Central memory CD8-positive, alpha-beta T cell (primary cell): ENCODE results near the gene ARMC6.
"Not testable (repeated sequence)": the region's sequence is repeated elsewhere in the genome, so short reads cannot be mapped to it uniquely, and the experiment has no call there.

Experiments
- ATAC-seq: fragments of 150-1000 bp; cut with Tn5 transposase; replicated peaks from 2 replicates; pipeline ENCODE4 v1.10.0; 2022; ENCODE audit warnings: mild to moderate bottlenecking, moderate FRiP score, moderate number of reproducible peaks; ENCODE audit not compliant: poor library complexity, severe bottlenecking; ENCODE audit errors: extremely low read depth
- DNase-seq, 2 donors: peaks; one replicate each; pipeline ENCODE4 v3.0.0; 2021; ENCODE audit warnings: low spot score in 2 of 2
- H3K27ac Mint-ChIP-seq: one replicate; pipeline ENCODE4 v1.8.0; 2022; ENCODE audit warnings: low read depth, mild to moderate bottlenecking, moderate library complexity, mixed read lengths
- H3K27me3 Mint-ChIP-seq: one replicate; pipeline ENCODE4 v1.8.0; 2022; ENCODE audit warnings: mixed read lengths
- H3K36me3 Mint-ChIP-seq: one replicate; pipeline ENCODE4 v1.8.0; 2022; ENCODE audit warnings: mild to moderate bottlenecking, moderate library complexity, mixed read lengths; ENCODE audit not compliant: insufficient read depth
- H3K4me1 Mint-ChIP-seq: one replicate; pipeline ENCODE4 v1.8.0; 2022; ENCODE audit warnings: mixed read lengths
- H3K4me3 Mint-ChIP-seq: one replicate; pipeline ENCODE4 v1.8.0; 2022; ENCODE audit warnings: mild to moderate bottlenecking, moderate library complexity, mixed read lengths
- H3K9me3 Mint-ChIP-seq: one replicate; pipeline ENCODE4 v1.8.0; 2022; ENCODE audit warnings: mixed read lengths

Gene ARMC6

GRCh38 chr19:18998276-18998675 lies 35.1 kb upstream of the ARMC6 start:
- Mint-ChIP-seq H3K9me3 (no peaks in the 10 kb centered on the region), H3K4me3 (no peak overlapping the region), H3K36me3 (peaks cover 43% of the 10 kb centered on the region), H3K27me3 (no peaks in the 10 kb centered on the region), H3K4me1 (peaks cover 23% of the 10 kb centered on the region), H3K27ac (peak overlapping the region; percentile 1)
- ATAC-seq (no peak), DNase-seq (no peak)

DNA sequence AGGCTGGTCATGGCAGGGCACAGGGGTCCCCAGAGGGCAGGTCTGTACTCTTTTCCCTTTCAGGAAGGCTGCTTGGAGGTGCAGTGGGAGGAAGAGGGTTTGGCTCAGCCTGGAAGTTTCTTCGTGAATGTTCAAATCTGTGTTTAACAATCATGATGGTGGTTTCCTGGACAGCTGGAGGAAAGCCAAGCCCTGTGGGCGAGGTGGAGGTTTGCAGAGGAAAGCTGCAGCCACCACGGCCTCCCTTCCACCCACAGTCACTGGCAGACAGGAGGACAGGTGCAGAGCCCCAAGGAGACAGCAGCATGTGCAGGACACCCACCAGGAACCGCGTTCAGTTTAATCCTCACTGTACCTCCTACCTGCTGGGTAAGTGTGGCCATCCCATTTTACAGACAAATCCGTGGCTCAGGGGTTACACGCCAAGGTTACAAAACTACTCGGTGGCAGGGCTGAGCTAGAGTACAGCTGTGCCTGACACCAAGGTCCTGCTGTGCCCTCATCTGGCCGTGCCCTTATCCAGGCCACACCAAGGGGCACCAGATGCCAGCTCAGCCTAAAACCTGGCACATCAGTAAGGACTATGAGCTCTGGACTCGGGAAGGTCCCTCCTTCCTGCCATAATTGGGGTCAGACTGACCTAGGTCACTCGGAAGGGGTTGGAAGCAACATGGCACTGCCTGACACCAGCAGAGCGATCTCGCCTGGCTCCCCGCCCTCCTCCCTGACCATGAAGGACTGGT lies 34.2 kb upstream of the ARMC6 start:
- H3K9me3 Mint-ChIP-seq, result no peaks in the 10 kb centered on the region
- peak overlapping the region; percentile 85 for H3K27ac Mint-ChIP-seq
- peaks cover 39% of the 10 kb centered on the region for H3K36me3 Mint-ChIP-seq
- peaks cover 23% of the 10 kb centered on the region for H3K4me1 Mint-ChIP-seq
- H3K27me3 Mint-ChIP-seq, result no peaks in the 10 kb centered on the region
- ATAC-seq (no peak), DNase-seq (no peak)
- H3K4me3 Mint-ChIP-seq, result no peak overlapping the region

DNA sequence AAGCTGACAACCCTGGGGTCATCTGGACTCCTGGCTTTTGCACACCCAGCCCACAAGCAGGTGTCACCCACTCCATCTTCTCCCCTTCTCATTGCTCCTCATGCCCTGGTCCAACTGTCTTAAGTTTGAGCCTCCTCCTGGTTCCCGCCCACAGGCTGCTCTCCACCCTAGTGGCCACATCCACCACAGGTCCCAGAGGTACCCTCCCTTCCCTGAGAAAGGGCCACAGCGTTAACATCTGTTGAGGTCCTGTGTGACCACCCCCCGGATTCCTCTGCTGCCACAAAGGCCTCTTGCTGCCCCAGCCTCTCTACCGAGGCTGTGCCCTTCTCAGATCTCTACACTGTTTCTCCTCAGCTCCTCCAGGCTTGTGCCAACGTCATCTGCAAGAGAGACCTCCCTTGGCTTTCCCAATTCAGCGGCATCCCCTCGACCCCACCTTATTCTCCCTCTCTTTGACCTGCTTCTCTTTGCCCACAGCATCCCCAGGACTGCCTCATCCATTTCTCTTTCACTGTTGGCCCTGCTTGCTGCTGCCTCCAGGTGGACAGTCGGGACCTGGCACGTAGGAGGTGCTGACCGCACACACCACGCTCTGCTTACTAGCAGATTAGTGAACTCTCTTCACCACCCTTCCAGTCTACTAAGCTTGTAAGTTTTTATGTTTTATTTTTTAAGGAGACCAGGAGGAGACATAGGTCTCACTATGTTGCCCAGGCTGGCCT lies 33.3 kb upstream of the ARMC6 start:
- no peaks in the 10 kb centered on the region for H3K9me3 Mint-ChIP-seq
- H3K4me3 Mint-ChIP-seq, result no peak overlapping the region
- DNase-seq, result no peak
- peak overlapping the region; percentile 85 for H3K27ac Mint-ChIP-seq
- H3K4me1 Mint-ChIP-seq, result peaks cover 23% of the 10 kb centered on the region
- peaks cover 39% of the 10 kb centered on the region for H3K36me3 Mint-ChIP-seq
- H3K27me3 Mint-ChIP-seq, result no peaks in the 10 kb centered on the region
- no peak for ATAC-seq

DNA sequence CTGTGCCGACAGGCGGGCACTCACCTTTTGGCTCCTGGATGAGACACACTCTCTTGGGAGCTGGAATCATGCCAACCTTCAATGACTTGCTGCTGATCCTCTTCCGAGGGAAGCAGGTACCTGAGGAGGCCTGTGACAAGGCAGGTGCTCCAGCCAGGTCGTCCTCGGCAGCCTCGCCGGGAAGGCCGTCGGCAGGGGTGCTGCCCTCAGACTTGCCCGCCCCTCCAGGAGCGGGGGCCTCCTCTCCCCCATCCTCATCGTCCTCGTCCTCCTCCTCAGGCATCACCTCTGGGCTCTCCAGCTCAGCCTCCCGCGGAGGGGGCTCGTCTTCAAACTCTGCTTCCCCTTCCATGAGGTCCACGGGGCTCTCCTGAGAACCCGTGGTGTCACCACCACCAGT lies 29.3 kb upstream of the ARMC6 start:
- H3K9me3 Mint-ChIP-seq, result no peaks in the 10 kb centered on the region
- peaks cover 14% of the 10 kb centered on the region for H3K4me1 Mint-ChIP-seq
- no peaks in the 10 kb centered on the region for H3K27me3 Mint-ChIP-seq
- no peak overlapping the region for H3K4me3 Mint-ChIP-seq
- ATAC-seq, result no peak
- H3K27ac Mint-ChIP-seq, result no peak overlapping the region
- H3K36me3 Mint-ChIP-seq, result peaks cover 46% of the 10 kb centered on the region
- no peak for DNase-seq

GRCh38 chr19:19006213-19006612 lies 27.2 kb upstream of the ARMC6 start:
- no peak for DNase-seq
- ATAC-seq, result no peak
- H3K36me3 Mint-ChIP-seq, result peaks cover 44% of the 10 kb centered on the region
- H3K9me3 Mint-ChIP-seq, result no peaks in the 10 kb centered on the region
- peaks cover 13% of the 10 kb centered on the region for H3K4me1 Mint-ChIP-seq
- no peaks in the 10 kb centered on the region for H3K27me3 Mint-ChIP-seq
- H3K27ac Mint-ChIP-seq, result no peak overlapping the region
- no peak overlapping the region for H3K4me3 Mint-ChIP-seq

GRCh38 chr19:19009951-19010350 lies 23.5 kb upstream of the ARMC6 start:
- no peak for ATAC-seq
- H3K27me3 Mint-ChIP-seq, result no peaks in the 10 kb centered on the region
- H3K27ac Mint-ChIP-seq, result peak overlapping the region; percentile 61
- DNase-seq, result no peak
- H3K36me3 Mint-ChIP-seq, result peaks cover 39% of the 10 kb centered on the region
- no peak overlapping the region for H3K4me3 Mint-ChIP-seq
- peaks cover 13% of the 10 kb centered on the region for H3K4me1 Mint-ChIP-seq
- no peaks in the 10 kb centered on the region for H3K9me3 Mint-ChIP-seq

- no peaks in the 10 kb centered on the region for H3K27me3 Mint-ChIP-seq
- ATAC-seq, result peak; percentile 90
- peaks cover 39% of the 10 kb centered on the region for H3K36me3 Mint-ChIP-seq
Measured at GRCh38 chr19:19010551-19010950, 22.9 kb upstream of the ARMC6 start.

DNA sequence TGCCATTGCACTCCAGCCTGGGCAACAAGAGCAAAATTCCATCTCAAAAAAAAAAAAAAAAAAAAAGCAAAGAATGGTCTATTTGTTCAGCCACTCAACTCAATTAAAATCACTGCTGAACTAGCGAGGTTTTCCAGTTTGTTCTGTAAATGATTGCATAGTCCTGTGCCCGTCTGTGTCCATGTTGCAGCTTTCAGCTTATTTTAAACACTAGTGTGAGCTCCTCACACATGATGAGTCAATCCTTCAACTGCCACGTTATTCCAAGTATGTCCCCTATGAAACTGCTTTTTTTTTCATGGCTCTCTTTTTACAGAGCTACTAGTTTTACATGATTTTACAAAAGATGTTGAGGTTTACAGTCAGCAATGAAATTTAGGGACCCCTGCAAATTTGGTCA lies 12.3 kb upstream of the ARMC6 start:
- Mint-ChIP-seq H3K9me3 (no peaks in the 10 kb centered on the region), H3K36me3 (peaks cover 60% of the 10 kb centered on the region), H3K4me1 (peaks cover 23% of the 10 kb centered on the region), H3K4me3 (no peak overlapping the region), H3K27ac (no peak overlapping the region), H3K27me3 (no peaks in the 10 kb centered on the region)
- ATAC-seq, result no peak
- DNase-seq, result no peak

More at GRCh38 chr19:19010551-19010950, 22.9 kb upstream of the ARMC6 start:
- DNase-seq, result peak in 1 of 2 donors; percentile 24
- H3K9me3 Mint-ChIP-seq, result no peaks in the 10 kb centered on the region
- H3K27ac Mint-ChIP-seq, result peak overlapping the region; percentile 61
- peaks cover 13% of the 10 kb centered on the region for H3K4me1 Mint-ChIP-seq
- no peak overlapping the region for H3K4me3 Mint-ChIP-seq

DNA sequence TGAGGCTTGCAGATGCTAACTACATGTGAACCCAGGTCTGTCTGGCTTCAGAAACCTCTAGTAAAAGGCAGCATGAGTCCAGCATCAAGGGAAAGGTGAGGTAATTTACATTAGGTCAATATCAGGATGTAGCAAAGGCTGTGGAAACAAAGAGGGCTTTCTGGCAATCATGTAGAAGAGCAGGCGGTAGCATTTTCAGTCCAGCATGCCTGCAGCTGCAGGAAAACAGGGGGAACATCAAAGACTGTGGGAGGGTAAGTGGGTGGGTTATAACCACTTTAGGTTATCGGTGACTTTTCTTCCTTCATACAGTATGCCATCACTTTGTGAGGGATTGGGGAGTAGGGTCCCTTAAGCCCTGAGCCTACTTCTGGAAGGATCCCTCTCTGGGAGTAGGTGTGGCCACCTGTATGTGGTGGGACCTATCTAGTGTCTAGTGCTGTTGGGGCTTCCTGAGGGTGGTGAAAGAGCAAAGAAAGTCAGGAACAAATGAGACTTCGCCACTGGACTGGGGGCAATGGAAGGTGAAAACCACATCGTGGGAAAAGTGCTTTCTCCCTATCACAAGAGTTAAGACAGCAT lies 10.9 kb upstream of the ARMC6 start:
- H3K4me1 Mint-ChIP-seq, result peaks cover 35% of the 10 kb centered on the region
- no peak overlapping the region for H3K4me3 Mint-ChIP-seq
- no peaks in the 10 kb centered on the region for H3K27me3 Mint-ChIP-seq
- ATAC-seq (no peak), DNase-seq (no peak)
- H3K9me3 Mint-ChIP-seq, result no peaks in the 10 kb centered on the region
- H3K27ac Mint-ChIP-seq, result peak overlapping the region; percentile 16
- peaks cover 63% of the 10 kb centered on the region for H3K36me3 Mint-ChIP-seq

GRCh38 chr19:19023376-19023775 lies 10.0 kb upstream of the ARMC6 start:
- H3K4me1 Mint-ChIP-seq, result peaks cover 43% of the 10 kb centered on the region
- peaks cover 67% of the 10 kb centered on the region for H3K36me3 Mint-ChIP-seq
- not testable (repeated sequence) for ATAC-seq, H3K4me3 Mint-ChIP-seq, H3K27me3 Mint-ChIP-seq, DNase-seq, H3K9me3 Mint-ChIP-seq
- peak overlapping the region; percentile 16 for H3K27ac Mint-ChIP-seq

DNA sequence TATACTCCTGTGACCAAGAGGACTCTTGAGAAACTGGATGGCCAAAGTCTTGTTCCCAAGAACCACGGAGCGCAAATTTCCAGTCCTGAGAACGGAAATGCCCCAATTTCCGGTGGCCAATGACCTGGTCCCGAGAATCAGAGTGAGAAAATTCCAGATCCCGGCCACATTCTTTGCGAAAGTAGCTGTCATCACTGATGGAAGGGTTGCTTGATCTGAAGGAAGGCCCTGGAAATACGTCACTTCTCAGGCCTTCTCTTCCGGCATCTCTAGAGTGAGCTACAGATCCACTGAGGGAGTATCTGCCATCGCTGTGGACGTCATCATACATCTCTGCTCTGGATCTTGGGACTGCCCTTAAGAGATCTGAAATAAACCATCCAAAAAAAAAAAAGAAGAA lies 7.5 kb upstream of the ARMC6 start:
- H3K4me3 Mint-ChIP-seq, result no peak overlapping the region
- no peak overlapping the region for H3K27ac Mint-ChIP-seq
- no peaks in the 10 kb centered on the region for H3K9me3 Mint-ChIP-seq
- peaks cover 68% of the 10 kb centered on the region for H3K36me3 Mint-ChIP-seq
- peaks cover 45% of the 10 kb centered on the region for H3K4me1 Mint-ChIP-seq
- no peak for ATAC-seq
- no peaks in the 10 kb centered on the region for H3K27me3 Mint-ChIP-seq
- no peak for DNase-seq

GRCh38 chr19:19026299-19026971 lies 7.0 kb upstream of the ARMC6 start:
- no peak for DNase-seq
- Mint-ChIP-seq H3K27me3 (no peaks in the 10 kb centered on the region), H3K36me3 (peaks cover 68% of the 10 kb centered on the region), H3K4me3 (no peak overlapping the region), H3K27ac (no peak overlapping the region), H3K9me3 (no peaks in the 10 kb centered on the region), H3K4me1 (peaks cover 45% of the 10 kb centered on the region)
- no peak for ATAC-seq
